ENCODE results near the gene ERC1. TPM values are rescaled to one million over a fixed set of nuclear protein-coding genes. Genes with fewer than 3 reads are reported as not detected.
A peak's percentile ranks its signal among the peaks of the same experiment; 100 is the strongest.

ERC1 gene
- 24.0 TPM for polyA plus RNA-seq (2013, experiment 1 of 2; ENCODE audit: insufficient read length)
- polyA plus RNA-seq (2013, experiment 2 of 2; ENCODE audit: insufficient read length), result 21.1 TPM

- DNase-seq, result peak; percentile 91
Measured at GRCh38 chr12:990661-991349, at the start of gene ERC1. Gene ERC1 (plus strand): TSS chr12:991223. CDS start chr12:1027904, 36,681 bp downstream.

GRCh38 chr12:943051-943450 is 48.0 kb upstream of the ERC1 start:
- no peak for DNase-seq

GRCh38 chr12:944211-944610 is 46.8 kb upstream of the ERC1 start:
- DNase-seq, result no peak

DNA sequence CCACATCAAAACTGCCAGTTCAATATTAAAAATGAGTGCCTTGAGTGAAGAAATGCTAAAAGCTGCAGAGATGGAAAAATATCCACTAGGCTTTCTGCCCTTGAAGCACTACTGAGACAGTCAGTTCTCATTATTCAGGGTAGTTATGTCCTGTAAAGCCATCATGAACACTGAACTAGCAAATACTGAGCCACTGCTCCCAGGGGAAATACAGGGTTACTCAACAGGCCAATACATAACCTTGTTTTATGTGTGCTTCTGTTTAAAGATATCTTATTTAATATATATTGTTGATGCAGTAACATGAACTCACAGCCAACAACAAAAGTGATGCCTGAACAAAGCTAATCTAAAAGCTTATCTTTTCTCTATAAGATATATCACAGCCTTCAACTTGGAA is 44.8 kb upstream of the ERC1 start:
- no peak for DNase-seq

DNA sequence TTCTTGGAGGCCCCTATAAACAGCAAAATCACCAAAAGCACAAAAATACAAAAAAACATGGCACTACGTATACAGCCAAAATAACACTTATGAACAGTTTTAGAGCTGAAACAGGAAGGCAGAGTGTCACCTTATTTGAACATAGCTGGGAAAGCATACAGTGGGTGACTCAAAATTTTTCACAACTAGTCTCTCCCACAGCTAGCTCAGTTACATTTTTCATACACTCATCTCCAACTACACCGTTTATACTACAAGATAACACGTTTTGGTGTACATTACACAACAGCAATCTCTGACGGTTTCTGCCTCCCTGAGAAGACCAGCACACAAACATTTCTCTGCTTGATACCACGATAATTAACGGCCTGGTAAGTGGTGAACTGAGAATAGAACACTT is 44.4 kb upstream of the ERC1 start:
- no peak for DNase-seq

GRCh38 chr12:948238-948637 is 42.8 kb upstream of the ERC1 start:
- no peak for DNase-seq

DNA sequence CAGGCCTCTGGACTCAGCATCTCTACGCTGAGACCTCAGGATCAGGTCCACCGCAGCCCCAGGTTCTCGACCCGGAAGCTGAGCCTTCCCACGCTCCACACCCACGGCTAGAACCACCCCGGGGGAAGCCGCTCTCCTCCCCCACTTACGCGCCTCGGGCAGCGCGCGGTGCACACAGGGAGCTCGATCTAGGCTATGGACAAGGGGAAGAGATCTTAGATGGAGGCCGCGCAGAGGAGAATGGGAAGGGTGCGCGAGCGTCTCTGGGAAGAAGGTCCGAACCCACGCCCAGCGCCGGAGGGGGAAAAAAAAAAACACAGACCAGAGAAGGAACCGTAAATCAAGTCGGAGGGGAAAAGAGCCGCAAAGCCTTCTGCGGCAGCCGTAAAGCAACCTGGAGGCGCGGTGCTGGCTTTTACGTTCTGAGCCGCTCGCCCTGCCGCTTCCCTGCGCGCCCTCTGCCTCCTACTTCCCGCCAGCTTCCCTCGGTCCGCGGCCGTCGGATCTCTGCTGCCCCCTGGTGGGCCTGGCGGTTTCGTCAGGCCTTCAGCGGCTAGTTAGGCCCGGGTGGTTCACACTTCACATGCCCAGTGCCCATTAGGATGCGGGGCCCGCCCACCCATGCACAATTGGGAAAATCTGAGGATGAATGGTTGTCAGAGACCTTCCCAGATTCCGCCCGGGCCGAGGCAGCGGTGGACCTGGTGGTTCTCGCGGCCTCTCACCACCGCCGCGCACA is 41.4 kb upstream of the ERC1 start, which contains the start of gene RAD52:
RAD52 (minus strand) TSS at position 242 of the 739 bp plus-strand sequence. CDS start 16,636 bp downstream, outside the sequence.
- peak; percentile 99 for DNase-seq

DNA sequence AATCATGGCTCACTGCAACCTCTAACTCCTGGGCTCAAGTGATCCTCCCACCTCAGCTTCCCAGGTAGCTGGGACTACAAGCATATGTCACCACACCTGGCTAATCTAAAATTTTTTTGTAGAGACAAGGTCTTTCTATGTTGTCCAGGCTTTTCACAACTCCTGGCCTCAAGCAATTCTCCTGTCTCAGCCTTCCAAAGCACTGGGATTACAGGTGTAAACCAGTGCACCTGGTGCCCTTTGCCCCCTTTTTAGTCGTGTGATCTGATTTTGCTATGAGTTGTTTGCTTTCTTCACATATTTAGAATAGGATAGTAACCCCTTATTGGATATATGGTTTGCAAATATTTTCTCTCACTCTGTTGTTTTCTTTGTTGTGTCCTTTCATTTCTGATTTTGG is 39.8 kb upstream of the ERC1 start:
- DNase-seq, result no peak

GRCh38 chr12:953776-954175 is 37.2 kb upstream of the ERC1 start:
- DNase-seq, result peak; percentile 72

GRCh38 chr12:954741-955140 is 36.3 kb upstream of the ERC1 start:
- peak; percentile 39 for DNase-seq

- no peak for DNase-seq
Measured at GRCh38 chr12:955939-956338, 35.1 kb upstream of the ERC1 start.

GRCh38 chr12:958588-959123 is 32.4 kb upstream of the ERC1 start:
- DNase-seq, result no peak

DNA sequence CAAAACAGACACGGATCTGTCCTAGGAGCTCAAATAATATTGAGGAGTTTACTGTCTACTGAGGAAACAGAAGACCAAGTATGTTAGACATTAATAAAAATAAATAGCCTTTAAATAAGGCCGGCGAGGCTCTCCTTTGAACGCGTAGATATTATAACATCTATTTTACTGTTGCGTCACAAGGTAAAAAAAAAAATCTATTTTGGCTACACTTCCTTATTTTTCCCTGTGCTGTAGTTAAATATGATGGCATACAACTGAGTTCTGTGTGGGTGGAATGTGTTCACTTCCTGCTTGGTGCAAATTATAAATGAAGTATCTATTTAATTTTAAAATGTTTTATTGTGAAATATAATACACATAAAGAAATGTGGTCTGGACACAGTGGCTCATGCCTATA is 24.3 kb upstream of the ERC1 start:
- DNase-seq, result no peak

GRCh38 chr12:967641-968040 is 23.4 kb upstream of the ERC1 start:
- DNase-seq, result no peak

DNA sequence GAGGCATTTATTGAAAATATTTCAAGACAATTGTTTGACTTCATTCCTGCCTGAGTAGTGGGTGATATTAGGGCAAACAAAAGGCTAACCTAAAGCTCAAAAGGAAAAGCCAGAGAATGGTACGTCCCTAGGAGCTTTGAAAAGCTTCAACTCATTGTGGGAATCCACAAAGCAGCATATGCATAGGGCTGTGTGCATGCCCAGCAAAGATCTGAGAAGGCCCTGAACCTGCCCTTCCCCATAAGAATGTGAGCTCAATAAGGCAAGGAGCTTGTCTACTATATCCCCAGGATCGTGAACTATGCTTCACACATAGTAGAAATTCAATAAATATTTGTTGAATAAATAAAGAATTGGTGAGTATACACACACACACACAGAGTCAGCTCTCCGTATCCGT is 22.5 kb upstream of the ERC1 start:
- no peak for DNase-seq

- no peak for DNase-seq
Measured at GRCh38 chr12:969821-970220, 21.2 kb upstream of the ERC1 start.

DNA sequence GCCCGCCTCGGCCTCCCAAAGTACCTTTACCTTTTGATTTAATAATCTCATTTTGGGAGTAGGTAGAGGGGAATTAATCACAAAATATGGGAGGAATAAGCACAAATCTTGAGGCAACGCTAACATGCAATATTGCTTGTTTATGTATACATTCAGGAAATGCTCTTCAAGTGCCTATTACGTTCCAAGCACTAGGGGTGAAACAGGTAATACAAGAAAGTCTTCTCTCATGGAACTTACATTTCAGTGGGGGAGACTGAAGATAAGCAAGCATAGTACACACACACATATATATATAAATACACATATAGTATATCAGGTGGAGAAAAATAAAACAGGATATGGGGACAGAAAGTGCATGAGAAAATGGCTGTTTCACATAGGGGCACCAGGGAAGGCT is 19.0 kb upstream of the ERC1 start:
- no peak for DNase-seq

DNA sequence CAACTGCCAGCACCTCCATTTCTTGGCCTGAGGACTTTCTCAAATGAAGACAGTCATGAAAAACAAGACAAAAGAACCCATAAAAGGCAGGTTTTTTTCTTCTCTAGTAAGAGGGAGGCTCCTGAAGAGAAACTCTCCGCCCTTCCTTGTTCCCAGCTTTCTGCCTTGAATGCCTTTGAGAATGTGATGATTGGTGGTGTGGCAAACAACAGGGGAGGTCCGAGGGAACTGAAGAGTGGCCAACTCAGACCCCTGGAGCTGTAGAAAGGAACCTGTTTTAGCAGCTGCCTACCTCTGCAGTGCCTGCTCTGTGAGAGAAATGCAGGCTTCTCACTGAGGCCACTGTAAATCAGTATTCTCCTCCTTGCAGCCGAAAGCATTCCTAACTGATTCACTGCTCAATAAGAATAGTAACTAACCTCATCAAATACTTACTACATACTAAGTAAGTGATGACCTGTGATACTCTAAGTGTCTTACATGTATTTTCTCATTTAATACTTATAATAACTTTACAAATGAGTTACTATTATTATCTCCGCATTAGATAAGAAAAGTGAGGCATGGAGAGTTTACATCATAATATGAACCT is 16.7 kb upstream of the ERC1 start:
- DNase-seq, result no peak

GRCh38 chr12:976644-977043 is 14.4 kb upstream of the ERC1 start:
- no peak for DNase-seq

GRCh38 chr12:977156-977555 is 13.9 kb upstream of the ERC1 start:
- no peak for DNase-seq

DNA sequence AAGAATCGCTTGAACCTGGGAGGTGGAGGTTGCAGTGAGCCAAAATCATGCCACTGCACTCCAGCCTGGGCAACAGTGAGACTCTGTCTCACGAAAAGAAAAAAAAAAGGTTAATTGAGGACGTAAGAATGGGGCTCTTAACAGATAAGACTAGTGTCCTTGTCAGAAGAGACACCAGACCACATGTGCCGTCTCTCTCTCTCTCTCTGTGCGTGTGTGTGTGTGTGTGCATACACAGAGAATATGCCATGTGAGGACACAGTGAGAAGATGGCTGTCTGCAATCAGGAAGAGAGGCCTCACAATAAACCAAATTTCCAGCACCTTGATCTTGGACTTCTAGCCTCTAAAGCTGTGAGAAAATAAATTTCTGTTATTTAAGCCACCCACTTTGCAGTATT is 11.7 kb upstream of the ERC1 start:
- DNase-seq, result no peak

DNA sequence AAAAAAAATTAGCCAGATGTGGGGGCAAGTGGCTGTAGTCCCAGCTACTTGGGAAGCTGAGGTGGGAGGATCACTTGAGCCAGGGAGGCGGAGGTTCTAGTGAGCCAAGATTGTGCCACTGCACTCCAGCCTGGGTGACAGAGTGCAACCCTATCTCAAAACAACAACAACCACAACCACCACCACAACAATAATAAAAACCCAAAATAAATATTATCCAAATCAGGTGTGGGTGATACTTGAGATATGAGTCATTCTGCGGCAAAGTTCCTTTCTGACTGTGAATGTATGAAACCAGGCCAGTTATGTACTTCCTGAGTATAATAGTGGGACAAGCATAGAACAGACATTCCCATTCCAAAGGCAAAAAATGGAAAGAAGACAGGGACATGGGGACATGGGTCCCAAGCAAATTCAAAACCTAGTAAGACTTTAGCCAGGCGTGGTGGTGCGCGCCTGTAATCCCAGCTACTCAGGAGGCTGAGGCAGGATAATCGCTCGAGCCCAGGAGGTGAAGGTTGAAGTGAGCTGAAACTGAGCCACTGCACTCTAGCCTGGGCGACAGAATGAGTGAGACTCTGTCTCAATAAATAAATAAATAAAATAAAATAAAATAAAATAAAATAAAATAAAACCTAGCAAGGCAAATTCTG is 9.7 kb upstream of the ERC1 start:
- DNase-seq, result no peak

DNA sequence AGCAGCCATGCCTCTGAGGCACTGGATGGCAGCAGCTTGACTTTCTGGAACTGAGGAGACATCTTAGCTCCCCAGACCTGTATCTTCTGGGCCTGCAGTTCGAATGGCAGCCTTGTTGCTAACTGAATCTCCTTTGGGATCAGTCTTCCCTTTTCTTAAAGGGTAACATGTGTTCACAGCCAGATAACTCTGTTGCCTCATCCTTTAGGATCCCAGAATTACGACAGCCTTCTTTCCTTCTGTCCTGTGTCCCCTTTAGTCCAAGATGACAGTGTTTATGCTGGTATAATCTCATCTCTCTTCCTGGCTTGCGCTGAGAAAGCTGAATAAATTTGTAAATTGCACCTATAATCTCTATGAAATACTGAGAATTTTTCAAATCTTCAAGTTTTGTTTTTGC is 9.1 kb upstream of the ERC1 start:
- no peak for DNase-seq
